Pancreas (tissue), 10 donors: ENCODE measurements around the gene ZEB2. TPM values are rescaled to one million over a fixed set of nuclear protein-coding genes. Genes with fewer than 3 reads are reported as not detected.
A peak's percentile ranks its signal among the peaks of the same experiment; 100 is the strongest.

Experiments used
- ATAC-seq, 4 donors: fragments of 200-7000 bp; cut with Tn5 transposase; one replicate each; pipeline versions ENCODE4 v1.8.0 to v1.9.1; 2020; ENCODE audit warnings: mild to moderate bottlenecking in 4 of 4, moderate library complexity in 4 of 4
- DNase-seq, 6 donors: peaks; one replicate each; pipeline ENCODE4 v3.0.0-alpha.2; 2020
- FAIRE-seq: peaks from 2 replicates; lab custom pipeline; 2012; peaks lifted over from hg19 to GRCh38; lab: Jason Lieb, UNC
- H3K27ac ChIP-seq, 4 donors: fragments of 200-600 bp; sonication (generic); 1 replicate in 3 of 4; 2 replicates in 1 of 4; pipeline versions ENCODE4 v1.5.0 to v1.8.0; 2020
- H3K27me3 ChIP-seq, 4 donors: fragments of 200-600 bp; one replicate each; pipeline ENCODE4 v1.8.0; 2021
- H3K36me3 ChIP-seq, 3 donors: fragments of 200-600 bp; sonication (generic) in 1 of 3; one replicate each; pipeline versions ENCODE4 v1.5.0 to v1.8.0; 2020 to 2021
- H3K4me1 ChIP-seq, 3 donors: fragments of 200-600 bp; one replicate each; pipeline ENCODE4 v1.8.0; 2021
- H3K4me3 ChIP-seq, 4 donors: fragments of 200-600 bp; sonication (generic) in 2 of 4; one replicate each; pipeline versions ENCODE4 v1.5.0 to v1.8.0; 2020 to 2021
- H3K9me3 ChIP-seq, 4 donors: fragments of 200-600 bp; one replicate each; pipeline ENCODE4 v1.8.0; 2021
- WGBS, 2 donors: extraction: QIAGEN DNeasy Blood & Tissue Kit; methylation state at CpG; one replicate each; pipeline ENCODE4 v1.1.7; 2013; 5-methylcytosine and 5-hydroxymethylcytosine counted together
- intact Hi-C, 3 donors: fragments of 100-400 bp; cut with DNase I; formaldehyde crosslinking; loops; one replicate each; pipeline versions ENCODE4 v1.11.1 to v1.14.2; 2022
- polyA plus RNA-seq, 2 donors: library from polyadenylated mRNA; stranded (reverse); fragments of 200-250 nt; gene quantifications; one replicate each; pipeline ENCODE4 v1.2.3, GENCODE V29; 2013
- total RNA-seq, 6 donors: library from RNA; stranded (reverse); fragmentation: NEBNext Ultra II Directional in 4 of 6; extraction: Animal tissue kit (Norgen Biotek cat#: 25700) in 4 of 6; gene quantifications; one replicate each; pipeline versions ENCODE4 v1.2.1 to v1.2.4, GENCODE V29; 2021 to 2023
- TF ChIP-seq, protein P1 (sequence below), 4 donors: fragments of 200-600 bp; sonication (generic) in 3 of 4; IDR thresholded peaks; one replicate each; pipeline versions ENCODE4 v1.5.0 to v1.8.0; 2021; ENCODE audit warnings: antibody characterized with exemption in 4 of 4
- donor health status: healthy with polysubstance abuse.
- donor health status: DM: no; HTN: no; CAD: no; lungs with moderate emphysema.
- donor health status: DM: no; HTN: no; CAD: no.
- donor health status: control.
- donor health status: control.
- donor health status: Bipolar disorder and iron deficiency.
- donor health status: DM: yes; HTN: yes; CAD: no.
- donor health status: DM: no; HTN: no; CAD: no.
- donor health status: DM: no; HTN: no; CAD: no.
- donor health status: DM: yes; HTN: yes; CAD: no.

The ZEB2 gene
- total and polyA plus RNA-seq, 8 donors, result 3.8 to 38.6 (median 5.7) TPM

DNA sequence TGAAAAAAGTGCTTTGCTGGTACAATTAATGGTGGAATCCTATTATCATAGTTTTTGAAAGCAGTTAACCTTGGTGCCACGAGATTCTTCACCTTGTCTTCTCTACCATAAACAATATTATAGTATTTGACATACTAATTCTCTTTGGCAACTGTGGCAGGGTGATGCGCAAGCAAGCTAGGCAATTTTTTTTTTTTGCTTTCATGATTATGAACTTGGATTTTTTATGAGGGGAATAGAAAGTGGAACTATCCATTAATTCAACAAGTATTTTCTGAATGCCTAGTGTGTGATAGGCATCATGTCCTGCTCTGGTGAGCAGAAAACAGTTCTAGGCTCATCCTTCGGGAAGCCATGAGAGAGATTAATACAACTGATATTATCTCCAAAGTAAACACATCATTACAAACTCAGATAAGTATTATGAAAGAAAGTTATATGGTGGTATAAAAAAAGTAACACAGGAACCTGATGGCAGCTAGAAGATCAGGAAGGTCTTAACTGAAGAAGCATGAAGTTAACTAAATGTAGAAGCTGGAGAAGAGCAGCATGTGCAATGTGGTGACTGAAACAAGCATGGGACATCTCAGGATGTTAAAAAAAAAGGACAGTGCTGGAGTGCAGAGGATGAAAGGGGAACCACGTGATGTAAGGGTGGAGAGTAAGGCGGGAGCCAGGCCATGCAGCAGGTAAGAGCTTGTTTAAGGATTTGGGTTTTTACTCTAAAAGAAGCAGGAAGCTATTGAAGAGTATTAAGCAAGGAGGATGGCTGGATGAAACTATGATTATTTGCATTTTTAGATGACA is 113.7 kb downstream of the ZEB2 start:
- no peak for ATAC-seq
- 56 to 71% methylated on average over 5 of the region's 5 CpGs for WGBS, 2 donors

DNA sequence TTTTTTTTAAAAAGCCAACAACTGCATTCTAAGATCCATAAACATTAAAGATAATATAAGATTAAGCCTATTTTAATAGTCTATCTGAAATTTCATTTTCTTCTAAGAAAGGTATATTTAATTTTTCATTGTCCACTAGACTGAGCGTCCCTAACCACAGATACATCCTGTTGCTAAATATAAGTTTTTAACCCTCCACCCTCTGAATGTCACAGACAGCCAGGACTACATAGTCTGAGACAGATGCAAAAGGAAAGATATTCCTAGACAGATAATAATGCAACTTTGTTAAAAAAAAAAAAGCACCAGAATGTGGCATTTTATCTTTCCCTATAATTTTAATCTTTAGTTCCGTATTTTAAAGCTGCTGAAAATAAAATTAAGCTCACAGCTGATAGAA is 114.6 kb downstream of the ZEB2 start:
- H3K27me3 ChIP-seq, result peaks cover 0 to 5% (median 0%) of the 10 kb centered on the region in 4 donors
- 62 to 71% methylated on average over 2 of the region's 2 CpGs for WGBS, 2 donors
- H3K4me3 ChIP-seq, result no peak overlapping the region
- ATAC-seq (no peak), DNase-seq (no peak), FAIRE-seq (no peak)
- no peaks in the 10 kb centered on the region for H3K4me1 ChIP-seq
- no peak overlapping the region for H3K27ac ChIP-seq
- H3K9me3 ChIP-seq, result no peaks in the 10 kb centered on the region
- intact Hi-C loops, result no loop called here
- no peaks in the 10 kb centered on the region for H3K36me3 ChIP-seq
- TF ChIP-seq, protein P1, sequence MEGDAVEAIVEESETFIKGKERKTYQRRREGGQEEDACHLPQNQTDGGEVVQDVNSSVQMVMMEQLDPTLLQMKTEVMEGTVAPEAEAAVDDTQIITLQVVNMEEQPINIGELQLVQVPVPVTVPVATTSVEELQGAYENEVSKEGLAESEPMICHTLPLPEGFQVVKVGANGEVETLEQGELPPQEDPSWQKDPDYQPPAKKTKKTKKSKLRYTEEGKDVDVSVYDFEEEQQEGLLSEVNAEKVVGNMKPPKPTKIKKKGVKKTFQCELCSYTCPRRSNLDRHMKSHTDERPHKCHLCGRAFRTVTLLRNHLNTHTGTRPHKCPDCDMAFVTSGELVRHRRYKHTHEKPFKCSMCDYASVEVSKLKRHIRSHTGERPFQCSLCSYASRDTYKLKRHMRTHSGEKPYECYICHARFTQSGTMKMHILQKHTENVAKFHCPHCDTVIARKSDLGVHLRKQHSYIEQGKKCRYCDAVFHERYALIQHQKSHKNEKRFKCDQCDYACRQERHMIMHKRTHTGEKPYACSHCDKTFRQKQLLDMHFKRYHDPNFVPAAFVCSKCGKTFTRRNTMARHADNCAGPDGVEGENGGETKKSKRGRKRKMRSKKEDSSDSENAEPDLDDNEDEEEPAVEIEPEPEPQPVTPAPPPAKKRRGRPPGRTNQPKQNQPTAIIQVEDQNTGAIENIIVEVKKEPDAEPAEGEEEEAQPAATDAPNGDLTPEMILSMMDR (IDR thresholded peaks at IDR 0.05), result no peak

More for the DNA sequence above, 113.7 kb downstream of the ZEB2 start:
- DNase-seq (no peak), FAIRE-seq (no peak)
- Histone ChIP-seq H3K9me3 (no peaks in the 10 kb centered on the region), H3K4me1 (no peaks in the 10 kb centered on the region), H3K36me3 (no peaks in the 10 kb centered on the region), H3K27me3 (peaks cover 0 to 5% (median 0%) of the 10 kb centered on the region in 4 donors), H3K27ac (no peak overlapping the region), H3K4me3 (no peak overlapping the region)
- TF ChIP-seq, protein P1 (IDR thresholded peaks at IDR 0.05), result no peak
- intact Hi-C loops, result no loop called here

DNA sequence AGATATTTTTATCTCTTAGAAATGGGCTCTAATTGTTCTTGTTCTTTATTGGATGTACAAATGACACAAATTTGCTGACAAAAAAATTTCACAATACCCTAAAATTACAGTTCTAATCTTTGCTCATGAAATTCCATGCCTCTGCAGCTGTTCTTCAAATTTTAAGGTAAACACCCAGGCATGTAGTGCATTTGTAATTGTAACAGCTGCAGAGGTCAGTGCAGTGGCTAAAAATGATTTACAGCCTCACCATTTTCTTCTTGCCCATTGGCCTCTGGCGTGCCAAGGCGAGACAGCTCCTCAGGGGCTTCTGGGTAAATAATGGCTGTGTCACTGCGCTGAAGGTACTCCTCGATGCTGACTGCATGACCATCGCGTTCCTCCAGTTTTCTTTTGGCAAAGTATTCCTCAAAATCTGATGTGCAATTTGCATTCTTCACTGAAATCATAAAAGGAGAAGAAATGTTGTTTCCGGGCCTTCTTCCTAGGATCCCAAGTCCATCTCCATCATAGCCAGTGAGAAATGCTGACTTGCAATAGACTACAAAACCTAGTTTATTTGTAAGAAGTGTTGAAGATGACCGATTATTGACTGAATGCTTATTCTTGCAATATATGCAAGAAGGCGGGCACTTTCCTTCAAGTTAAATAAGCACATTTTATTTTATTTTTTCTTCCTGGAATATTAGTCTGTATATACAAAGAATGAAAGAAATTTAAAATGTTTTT is 115.2 kb downstream of the ZEB2 start:
- H3K4me3 ChIP-seq, result no peak overlapping the region
- H3K36me3 ChIP-seq, result no peaks in the 10 kb centered on the region
- no peak for FAIRE-seq
- WGBS, 2 donors, result 81 to 91% methylated on average over 9 of the region's 9 CpGs
- no peak for ATAC-seq
- no peaks in the 10 kb centered on the region for H3K9me3 ChIP-seq
- TF ChIP-seq, protein P1 (IDR thresholded peaks at IDR 0.05), result no peak
- no peak overlapping the region for H3K27ac ChIP-seq
- peaks cover 0 to 5% (median 0%) of the 10 kb centered on the region in 4 donors for H3K27me3 ChIP-seq
- DNase-seq, result no peak
- no peaks in the 10 kb centered on the region for H3K4me1 ChIP-seq
- intact Hi-C loops, result no loop called here

DNA sequence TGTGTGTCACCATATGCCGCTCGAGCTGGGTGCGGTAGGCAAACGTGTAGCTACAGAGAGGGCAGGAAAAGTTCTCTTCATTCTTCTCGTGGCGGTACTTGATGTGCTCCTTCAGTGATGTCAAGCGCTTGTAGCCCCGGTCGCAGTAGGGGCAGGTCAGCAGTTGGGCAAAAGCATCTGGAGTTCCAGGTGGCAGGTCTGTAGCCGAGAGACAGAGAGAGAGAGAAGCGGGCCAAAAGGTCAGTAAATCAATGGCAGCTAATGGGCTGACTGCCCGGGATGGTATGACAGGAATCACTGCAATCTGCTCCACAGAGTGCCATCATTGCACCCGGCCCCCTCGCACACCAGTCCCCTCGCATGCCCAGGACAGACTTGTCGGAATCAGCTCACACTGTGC is 116.0 kb downstream of the ZEB2 start:
- Histone ChIP-seq H3K9me3 (no peaks in the 10 kb centered on the region), H3K36me3 (no peaks in the 10 kb centered on the region), H3K4me3 (no peak overlapping the region), H3K4me1 (no peaks in the 10 kb centered on the region), H3K27ac (no peak overlapping the region), H3K27me3 (peaks cover 0 to 5% (median 0%) of the 10 kb centered on the region in 4 donors)
- TF ChIP-seq, protein P1 (IDR thresholded peaks at IDR 0.05), result no peak
- ATAC-seq (peak in 1 of 4 donors; percentile 17), DNase-seq (no peak), FAIRE-seq (no peak)
- WGBS, 2 donors, result 56% methylated on average over 16 of the region's 16 CpGs
- intact Hi-C loops, result no loop called here
